NCI-H1105 treated with DMSO at 0.1 percent for 48 hours (cell line): Measurements from ENCODE around the gene FBXW11.
"Not testable (repeated sequence)": the region's sequence is repeated elsewhere in the genome, so short reads cannot be mapped to it uniquely, and the experiment has no call there.

ENCODE experiments used
- DNase-seq: peaks from one replicate; lab custom pipeline; 2025; lab: John Stamatoyannopoulos, UW

The FBXW11 gene

DNA sequence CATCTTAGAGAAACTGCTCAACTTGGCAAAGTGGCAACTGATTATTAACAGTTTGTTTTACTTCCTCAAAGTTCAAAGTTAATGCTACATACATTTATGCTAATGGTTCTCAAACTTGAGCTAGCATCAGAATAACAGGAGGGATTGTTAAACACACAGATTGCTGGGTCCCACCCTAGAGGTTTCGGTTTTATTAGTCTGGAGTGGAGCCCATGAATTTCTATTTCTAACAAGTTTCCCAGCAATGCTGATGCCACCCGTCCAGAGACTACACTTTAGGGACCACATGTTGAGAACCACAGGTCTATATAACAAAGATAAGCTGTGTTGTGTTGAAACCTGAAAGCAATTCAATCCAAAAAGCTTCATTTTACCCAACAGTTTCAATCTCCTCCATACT is 95.3 kb downstream of the FBXW11 start:
- no peak for DNase-seq

GRCh38 chr5:171908638-171909037 is 97.8 kb downstream of the FBXW11 start:
- DNase-seq, result no peak

- DNase-seq, result peak; percentile 54
Measured at GRCh38 chr5:171907725-171908343, 98.6 kb downstream of the FBXW11 start.

GRCh38 chr5:171906703-171907590 is 99.5 kb downstream of the FBXW11 start:
- no peak for DNase-seq

- no peak for DNase-seq
Measured at GRCh38 chr5:171906066-171906570, 100.3 kb downstream of the FBXW11 start.

GRCh38 chr5:171904886-171905285 is 101.6 kb downstream of the FBXW11 start:
- DNase-seq, result no peak

DNA sequence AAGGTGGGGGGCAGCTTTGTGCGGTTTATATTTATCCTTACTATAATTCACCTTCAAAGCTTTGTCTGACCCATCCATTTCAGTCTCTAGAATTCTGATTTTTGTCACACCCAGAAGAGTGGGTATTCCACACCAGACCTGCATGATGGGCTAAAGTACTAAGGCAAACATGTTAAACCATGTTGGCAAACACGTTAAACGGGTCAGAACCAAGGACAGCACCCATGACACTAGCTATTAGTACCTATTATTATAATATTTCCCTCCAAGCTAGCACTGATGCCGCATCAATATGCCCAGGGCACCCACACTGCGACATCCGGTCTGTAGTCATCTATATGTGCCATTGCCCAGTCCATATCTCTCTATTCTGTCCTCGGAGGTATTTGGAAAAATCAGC is 104.7 kb downstream of the FBXW11 start:
- DNase-seq, result no peak

GRCh38 chr5:171899792-171900191 is 106.6 kb downstream of the FBXW11 start:
- DNase-seq, result no peak

GRCh38 chr5:171898879-171899278 is 107.6 kb downstream of the FBXW11 start:
- DNase-seq, result no peak

DNA sequence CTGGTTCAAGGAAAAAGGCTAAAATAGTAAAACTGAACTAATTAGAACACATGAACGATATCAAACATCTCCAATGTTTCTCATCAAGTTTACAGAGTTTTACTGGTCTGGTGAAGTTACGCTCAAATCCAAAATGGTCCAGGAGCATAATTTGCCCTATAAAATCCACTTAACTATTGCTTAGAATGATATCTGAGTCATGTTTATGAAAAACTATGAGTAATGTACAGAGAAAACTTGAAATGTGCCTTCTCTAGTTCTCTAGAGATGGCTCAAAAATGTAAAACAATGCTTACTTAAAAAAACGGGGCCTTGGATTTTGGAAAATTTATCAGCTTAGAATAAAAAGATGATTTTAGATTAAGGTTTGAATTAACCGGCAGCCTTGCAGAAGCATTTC is 108.1 kb downstream of the FBXW11 start:
- DNase-seq, result no peak

- no peak for DNase-seq
Measured at GRCh38 chr5:171897231-171897630, 109.2 kb downstream of the FBXW11 start.

DNA sequence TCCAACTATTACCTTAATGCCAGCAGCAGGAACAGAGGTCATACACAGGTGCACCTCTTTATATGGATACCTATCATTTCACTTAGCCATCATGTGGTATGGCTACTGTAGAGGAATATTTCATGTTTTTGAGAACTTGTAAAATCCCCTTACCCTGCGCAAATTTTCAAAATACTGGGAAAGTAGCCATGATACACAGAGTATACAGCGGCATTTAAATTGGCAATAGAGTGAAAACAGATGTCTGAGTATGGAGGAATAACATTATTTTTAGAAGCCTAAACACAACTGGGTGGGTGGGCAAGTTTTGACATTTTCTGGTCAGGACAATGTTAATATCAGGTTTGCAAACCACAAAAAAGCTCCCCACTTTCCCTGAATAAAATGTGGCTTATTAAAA is 111.4 kb downstream of the FBXW11 start:
- no peak for DNase-seq

DNA sequence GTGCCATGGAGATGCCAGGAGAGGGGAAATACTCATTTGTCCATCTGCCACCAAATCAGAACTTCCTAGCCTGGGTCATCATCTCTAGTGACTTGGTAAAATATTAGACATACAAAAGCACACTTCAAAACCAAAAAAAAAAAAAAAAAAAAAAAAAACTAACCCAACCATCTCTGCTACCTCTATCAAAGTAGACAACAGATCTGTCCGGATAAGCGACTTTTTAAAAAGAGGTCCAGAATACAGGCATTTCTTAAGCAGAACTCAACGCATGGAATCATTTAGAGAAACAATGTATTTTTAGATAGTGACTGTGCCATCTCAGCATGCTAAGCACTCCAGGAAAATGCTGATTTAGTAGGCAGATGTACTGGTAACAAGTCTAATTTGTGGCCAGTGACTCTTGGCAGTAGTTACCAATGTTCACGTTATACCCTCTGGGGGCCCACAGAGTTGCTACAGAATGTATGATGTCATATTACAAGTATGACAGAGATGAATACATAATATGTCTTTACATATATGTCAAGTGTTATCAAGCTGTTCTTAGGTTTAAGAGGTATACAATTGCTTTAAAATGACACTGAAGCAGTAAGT is 113.0 kb downstream of the FBXW11 start:
- DNase-seq, result no peak

GRCh38 chr5:171891595-171891994 is 114.8 kb downstream of the FBXW11 start:
- DNase-seq, result no peak

DNA sequence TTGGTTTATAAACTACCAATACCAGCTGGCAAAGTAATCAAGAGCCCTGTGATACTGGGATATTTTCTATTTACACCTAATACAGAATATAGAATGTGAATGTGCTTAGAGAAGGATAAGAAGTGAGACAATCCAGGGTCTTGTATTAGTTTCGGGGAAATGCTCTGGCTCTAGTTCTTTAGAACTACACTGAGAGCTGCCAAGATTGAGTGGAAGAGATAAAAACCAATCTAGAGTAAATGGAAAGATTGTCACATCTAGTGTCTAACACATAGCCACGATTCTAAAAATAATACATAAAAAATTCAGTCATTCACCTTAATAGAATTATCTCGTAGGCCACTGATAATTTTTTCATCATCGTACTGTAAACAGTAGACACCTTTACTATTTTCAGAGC is 115.3 kb downstream of the FBXW11 start:
- no peak for DNase-seq

DNA sequence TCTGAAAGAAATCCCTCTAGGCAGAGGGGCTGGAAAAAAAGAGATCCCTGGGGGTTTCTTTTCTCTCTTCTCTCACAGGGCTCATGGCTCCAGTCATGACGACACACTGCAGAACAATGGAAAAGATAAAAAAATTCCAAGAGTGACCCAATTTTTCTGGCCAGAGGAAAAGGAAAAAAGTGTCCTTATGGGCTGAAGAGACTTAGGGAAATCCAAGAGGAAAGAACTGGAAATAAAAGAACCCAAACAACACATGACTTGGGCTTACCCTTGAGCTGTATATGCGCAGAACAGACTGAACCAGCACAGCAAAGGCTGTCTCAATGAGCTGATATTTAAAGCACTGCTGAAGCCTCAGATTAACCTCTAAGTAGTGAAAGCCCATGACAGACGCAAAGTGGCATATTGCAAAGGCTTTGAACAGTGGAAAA is 118.4 kb downstream of the FBXW11 start:
- DNase-seq, result no peak

- not testable (repeated sequence) for DNase-seq
Measured at GRCh38 chr5:171886037-171886436, 120.4 kb downstream of the FBXW11 start.

DNA sequence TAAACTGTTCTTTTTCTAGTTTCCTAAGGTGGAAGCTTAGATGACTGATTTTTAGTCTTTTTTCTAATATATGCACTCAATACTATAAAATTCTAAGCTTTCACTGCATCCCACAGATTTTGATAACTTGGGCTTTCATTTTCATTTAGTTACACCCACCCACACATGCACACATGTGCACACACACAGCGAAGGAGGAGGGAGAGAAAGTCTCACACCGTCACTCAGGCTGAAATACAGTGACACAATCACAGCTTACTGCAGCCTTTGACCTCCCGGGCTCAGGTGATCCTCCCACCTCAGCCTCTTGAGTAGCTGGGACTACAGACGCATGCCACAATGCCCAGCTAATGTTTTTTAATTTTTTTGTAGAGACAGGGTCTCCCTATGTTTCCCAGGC is 124.3 kb downstream of the FBXW11 start:
- DNase-seq, result no peak

DNA sequence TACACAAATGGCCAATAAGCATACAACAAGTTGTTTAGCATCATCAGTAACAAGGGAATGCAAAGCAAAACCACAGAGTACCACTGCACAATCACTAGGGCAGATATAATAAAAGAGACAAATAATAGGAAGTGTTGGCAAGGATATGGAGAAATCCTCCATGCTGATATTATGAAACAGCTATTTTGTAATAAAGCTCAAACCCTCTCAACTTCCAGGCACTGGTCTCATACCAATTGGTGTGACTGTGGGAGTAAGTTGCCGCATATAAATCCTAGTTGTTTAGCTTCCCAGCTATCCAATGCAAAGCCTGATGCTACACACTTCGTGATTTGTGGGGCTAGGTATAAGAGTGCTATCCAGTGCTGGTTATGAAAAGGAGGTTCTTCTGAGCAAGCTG is 132.2 kb downstream of the FBXW11 start:
- no peak for DNase-seq

- no peak for DNase-seq
Measured at GRCh38 chr5:171872666-171873065, 133.8 kb downstream of the FBXW11 start.

DNA sequence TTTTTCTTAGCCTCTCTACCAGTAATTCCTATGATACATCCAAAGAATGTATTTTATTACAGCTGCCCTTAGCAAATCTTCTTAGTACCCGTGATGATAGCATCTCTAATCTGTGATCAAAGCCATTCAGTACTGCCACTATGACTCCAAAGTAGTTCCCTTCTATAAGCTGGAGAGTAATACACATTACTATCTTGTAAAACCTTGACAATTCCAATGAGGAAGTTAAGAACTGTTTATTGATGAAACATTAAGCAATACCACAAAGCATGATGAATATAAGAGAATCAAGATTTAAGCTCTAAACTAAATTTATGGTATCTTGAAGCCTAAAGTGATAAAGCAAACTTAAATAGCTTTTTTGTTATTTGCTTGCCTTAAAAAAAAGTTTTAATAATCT is 134.7 kb downstream of the FBXW11 start:
- no peak for DNase-seq

DNA sequence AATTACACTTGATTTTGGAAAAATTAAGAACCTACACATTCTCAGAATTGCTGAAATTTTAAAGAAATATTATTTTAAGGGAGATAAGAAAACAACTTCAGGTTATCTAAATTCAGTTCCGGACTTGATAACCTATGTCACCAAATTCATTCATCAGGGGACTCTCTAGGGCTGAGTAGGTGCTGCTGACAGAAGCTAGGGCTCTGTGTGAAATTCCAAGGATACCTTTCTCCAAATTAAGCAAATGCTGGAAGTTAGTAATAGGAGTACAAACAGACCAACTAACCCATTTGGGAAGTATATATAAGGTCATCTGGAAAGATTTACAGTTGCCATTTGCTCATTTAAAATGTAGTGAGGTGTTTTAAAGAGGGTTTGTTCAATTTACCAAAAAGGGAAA is 136.5 kb downstream of the FBXW11 start:
- DNase-seq, result no peak

DNA sequence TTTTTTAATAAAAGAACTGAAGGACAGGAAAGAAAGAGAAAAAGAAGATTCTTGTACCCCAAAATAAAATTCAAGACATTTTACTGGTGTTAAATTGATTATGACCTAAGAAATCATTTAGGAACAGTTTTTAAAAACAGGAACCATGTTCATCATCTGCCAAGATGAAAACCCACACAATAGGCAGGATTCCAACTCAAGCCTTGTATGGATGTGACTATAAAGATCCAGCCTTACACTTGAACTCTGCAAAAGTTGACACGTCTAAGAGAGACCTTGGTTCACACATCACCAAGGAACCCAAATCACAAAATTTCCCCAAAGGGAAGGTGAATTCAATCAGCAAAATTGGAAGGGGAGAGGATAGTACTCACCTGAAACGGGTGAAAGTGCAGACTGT is 138.2 kb downstream of the FBXW11 start:
- no peak for DNase-seq
